ENCODE measurements around the gene TTF1. TPM values are rescaled to one million over a fixed set of nuclear protein-coding genes. Genes with fewer than 3 reads are reported as not detected.

The TTF1 gene
- 10 to 100 TPM; 31.0 to 33.7 TPM for total RNA-seq

- DNase-seq: peak; percentile 96
- H3K4me1 Mint-ChIP-seq (ENCODE audit: low read depth): peaks cover 54% of the 10 kb centered on the region
- POLR2A ChIA-PET: interaction anchor here (1.0 kb wide), 1 partner anchor 52 kb away, joined by 3 read pairs; the partner anchor contains the start of gene SETX
- CTCF ChIA-PET: no interaction called here
- H3K9me3 Mint-ChIP-seq: no peaks in the 10 kb centered on the region
- peak within 1 kb of the TSS; percentile 90 for H3K27ac Mint-ChIP-seq
- peaks cover 24% of the 10 kb centered on the region for H3K36me3 Mint-ChIP-seq
- peaks cover 13% of the 10 kb centered on the region for H3K27me3 Mint-ChIP-seq
- H3K4me3 Mint-ChIP-seq: peak within 1 kb of the TSS; percentile 94
- intact Hi-C loops (cut with micrococcal nuclease): loop anchor here (1.0 to 10.0 kb wide), 5 partner anchors 51 to 538 kb away; partner anchors contain the start of genes GTF3C4 and TSC1
Observed at GRCh38 chr9:132406554-132407122, at the start of gene TTF1. Gene TTF1 (minus strand): TSS chr9:132406840. CDS start chr9:132402821, 4,019 bp downstream.

- no peaks in the 10 kb centered on the region for H3K36me3 Mint-ChIP-seq
- H3K4me3 Mint-ChIP-seq: no peak overlapping the region
- H3K27ac Mint-ChIP-seq: no peak overlapping the region
- peaks cover 9% of the 10 kb centered on the region for H3K27me3 Mint-ChIP-seq
- no peak for DNase-seq
- peaks cover 2% of the 10 kb centered on the region for H3K4me1 Mint-ChIP-seq (ENCODE audit: low read depth)
- no peaks in the 10 kb centered on the region for H3K9me3 Mint-ChIP-seq
- CTCF ChIA-PET: no interaction called here
- POLR2A ChIA-PET: no interaction called here
- intact Hi-C loops (cut with micrococcal nuclease): no loop called here
Observed at GRCh38 chr9:132456241-132456640, 49.6 kb upstream of the TTF1 start.

GRCh38 chr9:132451276-132451675 lies 44.6 kb upstream of the TTF1 start:
- Mint-ChIP-seq H3K9me3 (no peaks in the 10 kb centered on the region), H3K27ac (no peak overlapping the region), H3K36me3 (no peaks in the 10 kb centered on the region), H3K4me1 (ENCODE audit: low read depth) (peaks cover 4% of the 10 kb centered on the region), H3K4me3 (no peak overlapping the region), H3K27me3 (peaks cover 15% of the 10 kb centered on the region)
- intact Hi-C loops (cut with micrococcal nuclease): no loop called here
- ChIA-PET CTCF (no interaction called here), POLR2A (no interaction called here)
- peak; percentile 26 for DNase-seq

GRCh38 chr9:132447902-132448301 lies 41.3 kb upstream of the TTF1 start:
- intact Hi-C loops (cut with micrococcal nuclease): no loop called here
- ChIA-PET CTCF (interaction anchor here (0.8 kb wide), 1 partner anchor 35 kb away, joined by 3 read pairs; no protein-coding TSS in a partner anchor), POLR2A (no interaction called here)
- DNase-seq: no peak
- no peak overlapping the region for H3K27ac Mint-ChIP-seq
- H3K27me3 Mint-ChIP-seq: peaks cover 29% of the 10 kb centered on the region
- H3K36me3 Mint-ChIP-seq: no peaks in the 10 kb centered on the region
- H3K9me3 Mint-ChIP-seq: no peaks in the 10 kb centered on the region
- H3K4me1 Mint-ChIP-seq (ENCODE audit: low read depth): peaks cover 4% of the 10 kb centered on the region
- H3K4me3 Mint-ChIP-seq: no peak overlapping the region

- intact Hi-C loops (cut with micrococcal nuclease): no loop called here
- POLR2A ChIA-PET: no interaction called here
Observed at GRCh38 chr9:132447346-132447745, 40.7 kb upstream of the TTF1 start.

GRCh38 chr9:132446887-132447286 lies 40.2 kb upstream of the TTF1 start:
- H3K4me3 Mint-ChIP-seq: no peak overlapping the region
- peaks cover 30% of the 10 kb centered on the region for H3K27me3 Mint-ChIP-seq
- no peak overlapping the region for H3K27ac Mint-ChIP-seq
- POLR2A ChIA-PET: no interaction called here
- peaks cover 4% of the 10 kb centered on the region for H3K4me1 Mint-ChIP-seq (ENCODE audit: low read depth)
- no peaks in the 10 kb centered on the region for H3K36me3 Mint-ChIP-seq
- intact Hi-C loops (cut with micrococcal nuclease): no loop called here
- H3K9me3 Mint-ChIP-seq: no peaks in the 10 kb centered on the region
- CTCF ChIA-PET: no interaction called here
- DNase-seq: no peak

More at GRCh38 chr9:132447346-132447745, 40.7 kb upstream of the TTF1 start:
- Mint-ChIP-seq H3K4me1 (ENCODE audit: low read depth) (peaks cover 4% of the 10 kb centered on the region), H3K4me3 (no peak overlapping the region), H3K27me3 (peaks cover 31% of the 10 kb centered on the region), H3K36me3 (no peaks in the 10 kb centered on the region), H3K27ac (no peak overlapping the region), H3K9me3 (no peaks in the 10 kb centered on the region)
- CTCF ChIA-PET: interaction anchor here (0.8 kb wide), 1 partner anchor 35 kb away, joined by 3 read pairs; no protein-coding TSS in a partner anchor
- DNase-seq: no peak

GRCh38 chr9:132443951-132444607 lies 37.4 kb upstream of the TTF1 start:
- H3K27me3 Mint-ChIP-seq: peaks cover 39% of the 10 kb centered on the region

GRCh38 chr9:132441404-132441803 lies 34.8 kb upstream of the TTF1 start:
- CTCF ChIA-PET: interaction anchor here (1.4 kb wide), 1 partner anchor 29 kb away, joined by 5 read pairs; no protein-coding TSS in a partner anchor

More at GRCh38 chr9:132443951-132444607, 37.4 kb upstream of the TTF1 start:
- intact Hi-C loops (cut with micrococcal nuclease): no loop called here
- Mint-ChIP-seq H3K27ac (no peak overlapping the region), H3K9me3 (no peaks in the 10 kb centered on the region), H3K4me1 (ENCODE audit: low read depth) (no peaks in the 10 kb centered on the region), H3K4me3 (no peak overlapping the region), H3K36me3 (no peaks in the 10 kb centered on the region)
- ChIA-PET CTCF (no interaction called here), POLR2A (no interaction called here)
- DNase-seq: no peak

GRCh38 chr9:132440735-132441134 lies 34.1 kb upstream of the TTF1 start:
- DNase-seq: no peak
- ChIA-PET POLR2A (no interaction called here), CTCF (interaction anchor here (1.4 kb wide), 1 partner anchor 29 kb away, joined by 5 read pairs; no protein-coding TSS in a partner anchor)
- intact Hi-C loops (cut with micrococcal nuclease): no loop called here
- Mint-ChIP-seq H3K36me3 (no peaks in the 10 kb centered on the region), H3K27me3 (peaks cover 43% of the 10 kb centered on the region), H3K27ac (no peak overlapping the region), H3K4me1 (ENCODE audit: low read depth) (no peaks in the 10 kb centered on the region), H3K4me3 (no peak overlapping the region), H3K9me3 (no peaks in the 10 kb centered on the region)

More at GRCh38 chr9:132441404-132441803, 34.8 kb upstream of the TTF1 start:
- peaks cover 42% of the 10 kb centered on the region for H3K27me3 Mint-ChIP-seq
- H3K9me3 Mint-ChIP-seq: no peaks in the 10 kb centered on the region
- no peak overlapping the region for H3K4me3 Mint-ChIP-seq
- intact Hi-C loops (cut with micrococcal nuclease): no loop called here
- POLR2A ChIA-PET: no interaction called here
- no peaks in the 10 kb centered on the region for H3K4me1 Mint-ChIP-seq (ENCODE audit: low read depth)
- H3K36me3 Mint-ChIP-seq: no peaks in the 10 kb centered on the region
- no peak for DNase-seq
- H3K27ac Mint-ChIP-seq: no peak overlapping the region

- ChIA-PET CTCF (no interaction called here), POLR2A (no interaction called here)
- intact Hi-C loops (cut with micrococcal nuclease): no loop called here
- no peaks in the 10 kb centered on the region for H3K9me3 Mint-ChIP-seq
- peaks cover 42% of the 10 kb centered on the region for H3K27me3 Mint-ChIP-seq
- H3K36me3 Mint-ChIP-seq: no peaks in the 10 kb centered on the region
- DNase-seq: no peak
- no peak overlapping the region for H3K27ac Mint-ChIP-seq
- H3K4me3 Mint-ChIP-seq: no peak overlapping the region
- H3K4me1 Mint-ChIP-seq (ENCODE audit: low read depth): no peaks in the 10 kb centered on the region
Observed at GRCh38 chr9:132439153-132439552, 32.5 kb upstream of the TTF1 start.

GRCh38 chr9:132434881-132435280 lies 28.2 kb upstream of the TTF1 start:
- no peaks in the 10 kb centered on the region for H3K9me3 Mint-ChIP-seq
- no peak overlapping the region for H3K27ac Mint-ChIP-seq
- POLR2A ChIA-PET: no interaction called here
- no peaks in the 10 kb centered on the region for H3K36me3 Mint-ChIP-seq
- intact Hi-C loops (cut with micrococcal nuclease): no loop called here
- peaks cover 38% of the 10 kb centered on the region for H3K27me3 Mint-ChIP-seq
- H3K4me3 Mint-ChIP-seq: no peak overlapping the region
- DNase-seq: no peak
- CTCF ChIA-PET: interaction anchor here (1.5 kb wide), 1 partner anchor 538 kb away, joined by 3 read pairs; no protein-coding TSS in a partner anchor
- no peaks in the 10 kb centered on the region for H3K4me1 Mint-ChIP-seq (ENCODE audit: low read depth)

- Mint-ChIP-seq H3K4me1 (ENCODE audit: low read depth) (no peaks in the 10 kb centered on the region), H3K4me3 (no peak overlapping the region)
- intact Hi-C loops (cut with micrococcal nuclease): no loop called here
Observed at GRCh38 chr9:132430998-132431397, 24.4 kb upstream of the TTF1 start.

More at GRCh38 chr9:132430998-132431397, 24.4 kb upstream of the TTF1 start:
- Mint-ChIP-seq H3K36me3 (no peaks in the 10 kb centered on the region), H3K27me3 (peaks cover 40% of the 10 kb centered on the region), H3K27ac (no peak overlapping the region), H3K9me3 (no peaks in the 10 kb centered on the region)
- CTCF ChIA-PET: no interaction called here
- POLR2A ChIA-PET: no interaction called here
- DNase-seq: no peak

Data from activated CD4-positive, alpha-beta memory T cell treated with anti-CD3 and anti-CD28 coated beads for 36 hours (primary cell).